ENCODE measurements around the gene PAN3.

The PAN3 gene

GRCh38 chr13:28338742-28339141 is 200.4 kb downstream of the PAN3 start:
- Mint-ChIP-seq H3K4me1 (no peaks in the 10 kb centered on the region), H3K27me3 (peaks cover 37% of the 10 kb centered on the region), H3K4me3 (no peak overlapping the region), H3K27ac (ENCODE audit: low read depth) (no peak overlapping the region), H3K9me3 (no peaks in the 10 kb centered on the region), H3K36me3 (ENCODE audit: insufficient read depth) (no peaks in the 10 kb centered on the region)
- ATAC-seq (replicated peaks; ENCODE audit: extremely low read depth, poor library complexity, severe bottlenecking) (no peak), DNase-seq (ENCODE audit: low spot score in 2 of 2) (no peak)

- Mint-ChIP-seq H3K9me3 (no peaks in the 10 kb centered on the region), H3K4me3 (no peak overlapping the region)
- no peak for ATAC-seq (replicated peaks; ENCODE audit: extremely low read depth, poor library complexity, severe bottlenecking)
Measured at GRCh38 chr13:28339419-28339818, 201.1 kb downstream of the PAN3 start.

GRCh38 chr13:28340272-28340793 is 202.0 kb downstream of the PAN3 start:
- Mint-ChIP-seq H3K36me3 (ENCODE audit: insufficient read depth) (no peaks in the 10 kb centered on the region), H3K9me3 (no peaks in the 10 kb centered on the region), H3K27me3 (peaks cover 53% of the 10 kb centered on the region), H3K4me3 (no peak overlapping the region), H3K4me1 (no peaks in the 10 kb centered on the region), H3K27ac (ENCODE audit: low read depth) (no peak overlapping the region)
- DNase-seq (ENCODE audit: low spot score in 2 of 2) (no peak), ATAC-seq (replicated peaks; ENCODE audit: extremely low read depth, poor library complexity, severe bottlenecking) (no peak)

More at GRCh38 chr13:28339419-28339818, 201.1 kb downstream of the PAN3 start:
- Mint-ChIP-seq H3K4me1 (no peaks in the 10 kb centered on the region), H3K27ac (ENCODE audit: low read depth) (no peak overlapping the region), H3K36me3 (ENCODE audit: insufficient read depth) (no peaks in the 10 kb centered on the region), H3K27me3 (peaks cover 44% of the 10 kb centered on the region)
- no peak for DNase-seq (ENCODE audit: low spot score in 2 of 2)

GRCh38 chr13:28342251-28342650 is 203.9 kb downstream of the PAN3 start:
- no peak overlapping the region for H3K27ac Mint-ChIP-seq (ENCODE audit: low read depth)
- no peaks in the 10 kb centered on the region for H3K9me3 Mint-ChIP-seq
- H3K36me3 Mint-ChIP-seq (ENCODE audit: insufficient read depth), result no peaks in the 10 kb centered on the region
- H3K4me3 Mint-ChIP-seq, result no peak overlapping the region
- peaks cover 60% of the 10 kb centered on the region for H3K27me3 Mint-ChIP-seq
- DNase-seq (ENCODE audit: low spot score in 2 of 2) (no peak), ATAC-seq (replicated peaks; ENCODE audit: extremely low read depth, poor library complexity, severe bottlenecking) (no peak)
- H3K4me1 Mint-ChIP-seq, result no peaks in the 10 kb centered on the region

- Mint-ChIP-seq H3K27me3 (peaks cover 50% of the 10 kb centered on the region), H3K4me1 (peaks cover 5% of the 10 kb centered on the region), H3K27ac (ENCODE audit: low read depth) (no peak overlapping the region), H3K9me3 (no peaks in the 10 kb centered on the region), H3K4me3 (no peak overlapping the region), H3K36me3 (ENCODE audit: insufficient read depth) (peaks cover 2% of the 10 kb centered on the region)
- DNase-seq (ENCODE audit: low spot score in 2 of 2) (no peak), ATAC-seq (replicated peaks; ENCODE audit: extremely low read depth, poor library complexity, severe bottlenecking) (no peak)
Measured at GRCh38 chr13:28344163-28344562, 205.8 kb downstream of the PAN3 start.

Measured in central memory CD8-positive, alpha-beta T cell (primary cell).